IMR-90 (cell line): ENCODE measurements around the gene LTF. TPM values are rescaled to one million over a fixed set of nuclear protein-coding genes. Genes with fewer than 3 reads are reported as not detected.
A peak's percentile ranks its signal among the peaks of the same experiment; 100 is the strongest.

ENCODE experiments used
- ATAC-seq: fragments of 200-7000 bp; cut with Tn5 transposase; 2 replicates; pipeline ENCODE4 v1.9.1; 2020; ENCODE audit warnings: low read depth, mild to moderate bottlenecking, moderate library complexity
- BruUV-seq: library from RNA; stranded (reverse); fragments of 400-500 nt; replicated peaks from 2 replicates; lab custom pipeline; 2021; lab: Mats Ljungman, UMichigan
- CTCF ChIA-PET: fragments of 300-600 bp; formaldehyde crosslinking; extraction: SDS; loops from one replicate; lab custom pipeline; 2021; ENCODE audit warnings: antibody characterized with exemption; lab: Yijun Ruan, JAX
- POLR2A ChIA-PET: fragments of 300-600 bp; sonication (Branson Sonifier 250); formaldehyde crosslinking; loops from one replicate; lab custom pipeline; 2022; ENCODE audit warnings: antibody characterized with exemption; ENCODE audit not compliant: unreplicated experiment; lab: Charles Lee
- DNase-seq: peaks from one replicate; pipeline ENCODE4 v3.0.0; 2013
- H2AFZ ChIP-seq: replicated peaks from 2 replicates; pipeline ENCODE3; 2013; ENCODE audit warnings: low read length, mild to moderate bottlenecking; ENCODE audit not compliant: poor library complexity
- H2AK5ac ChIP-seq: 2 replicates; pipeline ENCODE4 v1.6.1; 2013; ENCODE audit warnings: low read depth, low read length, inconsistent platforms
- H2AK9ac ChIP-seq: replicated peaks from 2 replicates; pipeline ENCODE3; 2013; ENCODE audit warnings: mild to moderate bottlenecking, low read depth, low read length, moderate library complexity; ENCODE audit not compliant: poor library complexity
- H2BK120ac ChIP-seq: 2 replicates; pipeline ENCODE4 v1.6.1; 2013; ENCODE audit warnings: low read depth, low read length, inconsistent platforms
- H2BK15ac ChIP-seq: 3 replicates; pipeline ENCODE4 v1.6.1; 2013; ENCODE audit warnings: low read depth, low read length, inconsistent platforms
- H2BK20ac ChIP-seq: 2 replicates; pipeline ENCODE4 v1.6.1; 2013; ENCODE audit warnings: low read depth, mild to moderate bottlenecking, inconsistent platforms, low read length, moderate library complexity
- H2BK5ac ChIP-seq: 2 replicates; pipeline ENCODE4 v1.6.1; 2013; ENCODE audit warnings: mild to moderate bottlenecking, low read depth, low read length, inconsistent platforms; ENCODE audit not compliant: poor library complexity, severe bottlenecking
- H3K14ac ChIP-seq: replicated peaks from 2 replicates; pipeline ENCODE4 v1.6.1; 2013; ENCODE audit warnings: low read depth, low read length, inconsistent platforms
- H3K18ac ChIP-seq: 2 replicates; pipeline ENCODE4 v1.6.1; 2013; ENCODE audit warnings: low read depth, low read length, control low read depth
- H3K23ac ChIP-seq: 2 replicates; pipeline ENCODE4 v1.6.1; 2013; ENCODE audit warnings: low read depth, low read length, inconsistent platforms
- H3K27ac ChIP-seq: 2 replicates; pipeline ENCODE4 v1.5.1; 2013; ENCODE audit warnings: mild to moderate bottlenecking, control low read depth, low read length; ENCODE audit not compliant: insufficient read depth
- H3K27me3 ChIP-seq: 2 replicates; pipeline ENCODE4 v1.6.1; 2013; ENCODE audit warnings: low read length; ENCODE audit not compliant: control insufficient read depth, insufficient read depth
- H3K36me3 ChIP-seq: 2 replicates; pipeline ENCODE4 v1.6.1; 2013; ENCODE audit warnings: low read length, mixed read lengths; ENCODE audit not compliant: control insufficient read depth, insufficient read depth
- H3K4ac ChIP-seq: 2 replicates; pipeline ENCODE4 v1.6.1; 2013; ENCODE audit warnings: low read depth, low read length, inconsistent platforms
- H3K4me1 ChIP-seq: 2 replicates; pipeline ENCODE4 v1.6.1; 2013; ENCODE audit warnings: low read length, mixed read lengths; ENCODE audit not compliant: control insufficient read depth, insufficient read depth
- H3K4me2 ChIP-seq: 2 replicates; pipeline ENCODE4 v1.6.1; 2013; ENCODE audit warnings: low read depth, mild to moderate bottlenecking, control low read depth, low read length, moderate library complexity
- H3K4me3 ChIP-seq: 2 replicates; pipeline ENCODE4 v1.5.1; 2013; ENCODE audit warnings: low read depth, mild to moderate bottlenecking, control low read depth, low read length, moderate library complexity; ENCODE audit not compliant: insufficient read depth
- H3K56ac ChIP-seq: 2 replicates; pipeline ENCODE4 v1.6.1; 2013; ENCODE audit warnings: low read length, inconsistent platforms; ENCODE audit not compliant: insufficient read depth; ENCODE audit errors: extremely low read depth
- H3K79me1 ChIP-seq, 2 experiments: 2 replicates each; pipeline ENCODE4 v1.6.1; 2013; ENCODE audit warnings: low read length in 2 of 2, inconsistent platforms in 1 of 2, low read depth in 1 of 2
- H3K9ac ChIP-seq: 2 replicates; pipeline ENCODE4 v1.6.1; 2013; ENCODE audit warnings: low read depth, low read length, control low read depth
- H3K9me1 ChIP-seq: 2 replicates; pipeline ENCODE4 v1.6.1; 2013; ENCODE audit warnings: low read length, inconsistent platforms; ENCODE audit not compliant: insufficient read depth
- H3K9me3 ChIP-seq: 2 replicates; pipeline ENCODE4 v1.6.1; 2013; ENCODE audit warnings: low read length; ENCODE audit not compliant: control insufficient read depth, insufficient read depth
- H4K20me1 ChIP-seq: 2 replicates; pipeline ENCODE4 v1.6.1; 2013; ENCODE audit warnings: low read length, inconsistent platforms; ENCODE audit not compliant: insufficient read depth
- H4K5ac ChIP-seq: 2 replicates; pipeline ENCODE4 v1.6.1; 2013; ENCODE audit warnings: mild to moderate bottlenecking, low read depth, low read length, control low read depth
- H4K8ac ChIP-seq, 2 experiments: 2 replicates each; pipeline ENCODE4 v1.6.1; 2013; ENCODE audit warnings: low read depth in 2 of 2, low read length in 2 of 2, control low read depth in 1 of 2, inconsistent platforms in 1 of 2
- H4K91ac ChIP-seq: 2 replicates; pipeline ENCODE4 v1.6.1; 2013; ENCODE audit warnings: low read depth, low read length, inconsistent platforms; ENCODE audit not compliant: insufficient read depth
- BHLHE40 ChIP-seq: fragments of 150-350 bp; IDR thresholded peaks from 2 replicates; pipeline ENCODE4 v1.6.1; 2016; ENCODE audit warnings: mild to moderate bottlenecking, low read depth, low read length
- CEBPB ChIP-seq: IDR thresholded peaks from 2 replicates; pipeline ENCODE4 v1.6.1; 2012; ENCODE audit warnings: low read depth, low read length, improper control_type of control experiment
- CHD1 ChIP-seq: IDR thresholded peaks from 2 replicates; pipeline ENCODE4 v1.6.1; 2012; ENCODE audit warnings: low read depth, low read length, improper control_type of control experiment
- MAFK ChIP-seq: IDR thresholded peaks from 2 replicates; pipeline ENCODE4 v1.6.1; 2012; ENCODE audit warnings: low read depth, low read length, improper control_type of control experiment
- MAZ ChIP-seq: IDR thresholded peaks from 2 replicates; pipeline ENCODE4 v1.6.1; 2012; ENCODE audit warnings: low read depth, mild to moderate bottlenecking, low read length, improper control_type of control experiment, moderate library complexity, borderline replicate concordance
- POLR2A ChIP-seq: IDR thresholded peaks from 2 replicates; pipeline ENCODE4 v1.6.1; 2012; ENCODE audit warnings: mild to moderate bottlenecking, low read depth, low read length
- RAD21 ChIP-seq: IDR thresholded peaks from 2 replicates; pipeline ENCODE4 v1.6.1; 2012; ENCODE audit warnings: low read length, improper control_type of control experiment
- RCOR1 ChIP-seq: IDR thresholded peaks from 2 replicates; pipeline ENCODE4 v1.6.1; 2012; ENCODE audit warnings: mild to moderate bottlenecking, low read length, improper control_type of control experiment; ENCODE audit not compliant: insufficient replicate concordance
- SMC3 ChIP-seq: fragments of 150-350 bp; IDR thresholded peaks from 2 replicates; pipeline ENCODE4 v1.6.1; 2016; ENCODE audit warnings: low read depth, mild to moderate bottlenecking, antibody characterized with exemption, low read length, moderate library complexity
- USF2 ChIP-seq: fragments of 150-350 bp; IDR thresholded peaks from 2 replicates; pipeline ENCODE4 v1.6.1; 2017; ENCODE audit warnings: mild to moderate bottlenecking, antibody characterized with exemption, low read length, low read depth
- WGBS, 2 experiments: methylation state at CpG; one replicate each; pipeline versions ENCODE4 v1.1.5 to v1.1.7; 2013; ENCODE audit warnings: missing lambda C conversion rate in 2 of 2; ENCODE audit not compliant: insufficient read length in 1 of 2; ENCODE audit errors: extremely low coverage in 2 of 2; 5-methylcytosine and 5-hydroxymethylcytosine counted together
- dilution Hi-C: fragments of 300-500 bp; cut with HindIII; formaldehyde crosslinking; loops from one replicate; pipeline ENCODE4 v1.14.3; 2018; ENCODE audit warnings: low sequenced_read_pairs; ENCODE audit not compliant: unreplicated experiment
- in situ Hi-C: fragments of 300-500 bp; cut with MboI; formaldehyde crosslinking; loops from 3 replicates; pipeline ENCODE4 v1.14.3; 2019; ENCODE audit warnings: low sequenced_read_pairs, inconsistent platforms, mixed read lengths
- intact Hi-C: fragments of 100-400 bp; cut with micrococcal nuclease; formaldehyde crosslinking; loops from 2 replicates; pipeline ENCODE4 v1.10.0; 2022
- polyA plus RNA-seq, 3 experiments: library from polyadenylated mRNA; depleted of rRNA; stranded (reverse); fragments of >200 nt; gene quantifications; 2 replicates each; pipeline ENCODE4 v1.2.3, GENCODE V29; 2012; ENCODE audit warnings: low replicate concordance in 1 of 3
- total RNA-seq: library from RNA; depleted of rRNA; stranded (reverse); fragments of >200 nt; gene quantifications from 2 replicates; pipeline ENCODE4 v1.2.3, GENCODE V29; 2012
- TF ChIP-seq, protein P1 (sequence below): fragments of 150-350 bp; IDR thresholded peaks from 2 replicates; pipeline ENCODE4 v1.6.1; 2016; ENCODE audit warnings: low read depth, mild to moderate bottlenecking, low read length, moderate library complexity, borderline replicate concordance

LTF gene
- total and polyA plus RNA-seq, 2 of the 4 experiments (the other 2 are of a cell fraction) = not detected

DNA sequence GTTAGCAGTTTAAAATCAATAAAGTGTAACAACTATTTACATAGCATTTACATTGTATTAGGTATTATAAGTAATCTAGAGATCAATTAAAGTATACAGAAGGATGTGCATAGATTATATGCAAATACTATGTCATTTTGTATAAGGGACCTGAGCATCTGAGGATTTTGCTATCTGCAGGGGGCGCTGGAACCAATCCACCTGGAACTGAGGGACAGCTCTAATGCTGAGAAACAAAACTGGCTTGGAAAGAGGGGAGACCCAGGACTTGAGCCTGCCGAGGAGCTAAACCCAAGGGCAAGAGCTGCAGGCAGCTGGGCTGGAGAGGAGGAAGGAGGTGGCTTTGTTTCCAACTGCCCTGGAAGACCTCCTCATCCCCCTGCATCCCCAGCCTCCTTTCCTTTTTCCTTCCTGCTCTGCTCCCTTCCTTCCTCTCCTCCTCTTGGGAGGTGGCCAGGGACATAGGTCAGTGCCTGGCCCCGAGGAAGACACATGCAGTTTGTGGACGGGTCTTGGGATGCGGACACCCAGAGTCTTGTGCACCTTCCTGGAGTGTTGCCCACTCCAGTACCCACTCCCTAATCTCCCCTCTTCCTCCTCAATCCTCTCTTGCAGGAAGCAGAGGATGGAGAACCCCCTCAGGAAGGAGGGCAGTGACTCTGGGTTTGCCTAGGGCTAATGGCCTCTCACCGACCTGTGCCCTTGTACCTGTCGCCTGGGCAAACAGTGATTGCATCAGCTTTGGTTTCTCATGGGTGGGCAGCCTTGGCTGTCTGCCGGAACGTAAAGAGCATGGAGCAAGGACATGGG, 32.2 kb upstream of the LTF start (continued):
- TF ChIP-seq, protein P1, sequence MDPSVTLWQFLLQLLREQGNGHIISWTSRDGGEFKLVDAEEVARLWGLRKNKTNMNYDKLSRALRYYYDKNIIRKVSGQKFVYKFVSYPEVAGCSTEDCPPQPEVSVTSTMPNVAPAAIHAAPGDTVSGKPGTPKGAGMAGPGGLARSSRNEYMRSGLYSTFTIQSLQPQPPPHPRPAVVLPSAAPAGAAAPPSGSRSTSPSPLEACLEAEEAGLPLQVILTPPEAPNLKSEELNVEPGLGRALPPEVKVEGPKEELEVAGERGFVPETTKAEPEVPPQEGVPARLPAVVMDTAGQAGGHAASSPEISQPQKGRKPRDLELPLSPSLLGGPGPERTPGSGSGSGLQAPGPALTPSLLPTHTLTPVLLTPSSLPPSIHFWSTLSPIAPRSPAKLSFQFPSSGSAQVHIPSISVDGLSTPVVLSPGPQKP = no peak

DNA sequence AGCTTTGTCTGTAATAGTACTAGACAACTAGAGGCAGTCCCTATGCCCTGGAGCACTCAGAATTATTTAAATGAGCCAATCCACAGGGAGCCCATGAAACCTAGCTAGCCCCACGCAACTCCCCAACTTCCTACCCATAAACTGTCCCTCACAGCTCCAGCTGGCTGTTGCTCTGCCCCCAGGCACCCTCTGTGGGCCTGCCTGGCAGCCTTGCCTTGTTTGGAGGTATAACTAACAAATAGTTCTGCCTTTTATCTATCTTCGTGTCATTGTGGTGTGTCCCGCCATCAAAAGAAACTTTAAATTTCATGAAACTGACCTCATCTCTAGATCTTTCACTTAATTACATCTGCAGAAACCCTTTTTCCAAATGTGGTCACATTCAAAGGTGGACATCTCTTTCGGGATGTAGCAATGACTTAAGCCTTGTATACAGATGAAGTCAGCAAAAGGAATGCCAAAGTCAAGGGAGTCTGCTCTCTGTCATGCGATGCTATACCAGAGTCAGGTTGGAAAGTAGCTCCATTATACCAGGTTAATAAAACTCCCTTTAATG, 31.3 kb upstream of the LTF start:
- in situ Hi-C loops (loop anchor here (25.0 kb wide), 1 partner anchor 391 kb away; the partner anchor contains the start of gene PTH1R), dilution Hi-C loops (no loop called here), intact Hi-C loops (no loop called here)
- H2AK9ac ChIP-seq = peak overlapping the region; percentile 84
- peaks cover 29% of the 10 kb centered on the region for H3K4me1 ChIP-seq
- peak overlapping the region; percentile 56; the same call in 2 of the 3 replicates for H2BK15ac ChIP-seq
- WGBS, 2 experiments = 0% methylated on average over 2 of the region's 5 CpGs; no CpG with 5 or more reads in 1 of the 2 experiments
- peak overlapping the region; percentile 100 for H3K4ac ChIP-seq
- DNase-seq (peak; percentile 95), ATAC-seq (peak; percentile 88)
- ChIA-PET POLR2A (no interaction called here), CTCF (interaction anchor here (0.9 to 2.3 kb wide), 3 partner anchors 62 to 133 kb away, joined by 5 to 19 read pairs (median 5); no protein-coding TSS in a partner anchor)
- peaks cover 28% of the 10 kb centered on the region for H3K9me1 ChIP-seq
- H3K27me3 ChIP-seq = no peaks in the 10 kb centered on the region
- peak overlapping the region; percentile 87 for H3K56ac ChIP-seq
- H4K91ac ChIP-seq = peak overlapping the region; percentile 88
- peak overlapping the region; percentile 95 for H3K23ac ChIP-seq
- peak overlapping the region; percentile 98 to 100 for H4K8ac ChIP-seq
- H2AFZ ChIP-seq = peak overlapping the region; percentile 86
- BruUV-seq = no TSS peak
- H3K79me1 ChIP-seq = peaks cover 0 to 5% of the 10 kb centered on the region in 2 experiments; a peak in 1 of 4 replicates
- no peak overlapping the region for H3K4me3 ChIP-seq
- no peaks in the 10 kb centered on the region for H3K9me3 ChIP-seq
- H3K4me2 ChIP-seq = peak overlapping the region; percentile 3; the same call in 1 of the 2 replicates
- H2BK20ac ChIP-seq = peak overlapping the region; percentile 85
- H2AK5ac ChIP-seq = peak overlapping the region; percentile 46
- peak overlapping the region; percentile 94 for H3K18ac ChIP-seq
- no peaks in the 10 kb centered on the region for H4K20me1 ChIP-seq
- H4K5ac ChIP-seq = peak overlapping the region; percentile 28
- peak overlapping the region; percentile 76 for H3K14ac ChIP-seq
- peak overlapping the region; percentile 90 for H3K27ac ChIP-seq
- peak overlapping the region; percentile 99 for H2BK5ac ChIP-seq
- peak overlapping the region; percentile 39 for H3K9ac ChIP-seq
- H2BK120ac ChIP-seq = peak overlapping the region; percentile 100
- H3K36me3 ChIP-seq = no peaks in the 10 kb centered on the region
- TF ChIP-seq RCOR1 = peak; percentile 43
- no peak for TF ChIP-seq CHD1
- TF ChIP-seq RAD21 = no peak; the same call in 1 of the 2 replicates
- TF ChIP-seq MAFK = peak; percentile 44; the same call in 1 of the 2 replicates
- TF ChIP-seq, protein P1 = no peak
- no peak for TF ChIP-seq POLR2A
- peak; percentile 96 for TF ChIP-seq CEBPB
- TF ChIP-seq USF2 = no peak
- peak; percentile 48; the same call in 1 of the 2 replicates for TF ChIP-seq BHLHE40
- no peak for TF ChIP-seq MAZ
- TF ChIP-seq SMC3 = no peak
